ENCODE results near the gene CA5A.
A peak's percentile ranks its signal among the peaks of the same experiment; 100 is the strongest.

CA5A gene

GRCh38 chr16:87963400-87963799 is 27.1 kb upstream of the CA5A start:
- DNase-seq (ENCODE audit: low read depth, low spot score) = no peak

- no peak for DNase-seq (ENCODE audit: low read depth, low spot score)
Observed at GRCh38 chr16:87961623-87962022, 25.3 kb upstream of the CA5A start.

DNA sequence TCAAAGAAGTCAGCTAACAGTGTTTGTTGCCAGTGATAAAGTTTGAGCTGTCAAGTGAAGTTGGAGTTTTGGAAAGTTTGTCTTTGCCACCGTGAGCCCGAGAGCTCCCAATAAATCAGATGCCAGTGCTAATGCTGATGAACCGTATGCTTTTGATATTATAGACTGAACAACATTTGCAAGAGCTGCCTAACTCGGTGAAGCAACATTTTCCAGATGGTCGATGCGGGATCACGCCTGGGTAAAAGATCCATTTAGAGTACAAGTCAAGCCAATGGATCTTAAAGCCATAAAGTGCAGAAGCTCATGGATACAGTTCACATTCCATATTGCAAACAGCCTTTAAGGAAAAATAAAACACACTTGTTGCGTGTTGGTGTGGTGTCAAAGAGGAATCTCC is 24.5 kb upstream of the CA5A start:
- no peak for DNase-seq (ENCODE audit: low read depth, low spot score)

- no peak for DNase-seq (ENCODE audit: low read depth, low spot score)
Observed at GRCh38 chr16:87960296-87960695, 24.0 kb upstream of the CA5A start.

DNA sequence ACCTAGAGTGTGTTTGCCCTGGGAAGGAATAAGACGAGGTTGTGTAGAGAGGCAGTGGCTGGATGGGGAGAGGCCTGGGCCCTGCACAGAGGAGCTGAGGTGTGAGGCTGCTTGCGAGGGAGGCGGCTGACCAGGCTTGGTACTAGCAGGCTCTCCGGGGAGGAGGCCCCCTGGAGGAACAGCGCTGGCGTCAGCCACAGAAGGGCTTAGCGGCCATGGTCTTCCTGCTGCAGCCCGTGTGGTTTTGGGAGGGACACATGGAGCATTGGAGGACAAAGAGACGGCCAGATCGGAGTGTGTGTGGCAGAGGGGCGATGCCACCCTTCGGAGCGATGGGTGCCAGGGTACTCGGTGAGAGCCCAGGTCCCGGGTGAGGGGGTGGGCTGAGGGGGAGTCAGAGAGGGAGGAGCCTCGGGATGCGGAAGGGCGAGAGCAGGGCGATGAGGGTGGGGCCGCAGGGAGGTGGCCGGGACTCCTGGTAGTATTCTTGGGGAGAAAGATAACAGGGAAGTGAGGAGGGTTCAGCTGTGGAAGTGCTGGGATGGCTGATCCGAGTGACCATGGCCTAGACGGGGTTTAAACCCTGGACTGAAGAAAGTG is 23.2 kb upstream of the CA5A start:
- no peak for DNase-seq (ENCODE audit: low read depth, low spot score)

DNA sequence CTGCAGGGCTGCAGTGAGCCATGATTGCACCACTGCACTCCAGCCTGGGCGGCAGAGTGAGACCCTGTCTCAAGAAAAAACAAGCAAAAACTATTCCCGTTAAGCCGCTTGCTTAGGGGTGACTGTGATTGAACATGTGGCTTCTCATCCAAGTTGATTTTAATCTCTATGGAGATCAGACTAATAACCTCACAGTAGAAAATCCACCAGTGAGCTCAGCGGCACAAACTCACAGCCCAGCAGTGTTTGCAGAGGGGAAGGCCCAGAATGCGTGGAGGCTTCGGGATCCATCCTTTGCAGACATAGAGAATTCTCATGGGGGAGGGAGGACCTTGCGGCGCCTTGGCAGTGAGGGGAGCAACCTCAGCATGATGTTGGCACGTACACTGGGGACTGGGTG is 22.3 kb upstream of the CA5A start:
- DNase-seq (ENCODE audit: low read depth, low spot score) = no peak

DNA sequence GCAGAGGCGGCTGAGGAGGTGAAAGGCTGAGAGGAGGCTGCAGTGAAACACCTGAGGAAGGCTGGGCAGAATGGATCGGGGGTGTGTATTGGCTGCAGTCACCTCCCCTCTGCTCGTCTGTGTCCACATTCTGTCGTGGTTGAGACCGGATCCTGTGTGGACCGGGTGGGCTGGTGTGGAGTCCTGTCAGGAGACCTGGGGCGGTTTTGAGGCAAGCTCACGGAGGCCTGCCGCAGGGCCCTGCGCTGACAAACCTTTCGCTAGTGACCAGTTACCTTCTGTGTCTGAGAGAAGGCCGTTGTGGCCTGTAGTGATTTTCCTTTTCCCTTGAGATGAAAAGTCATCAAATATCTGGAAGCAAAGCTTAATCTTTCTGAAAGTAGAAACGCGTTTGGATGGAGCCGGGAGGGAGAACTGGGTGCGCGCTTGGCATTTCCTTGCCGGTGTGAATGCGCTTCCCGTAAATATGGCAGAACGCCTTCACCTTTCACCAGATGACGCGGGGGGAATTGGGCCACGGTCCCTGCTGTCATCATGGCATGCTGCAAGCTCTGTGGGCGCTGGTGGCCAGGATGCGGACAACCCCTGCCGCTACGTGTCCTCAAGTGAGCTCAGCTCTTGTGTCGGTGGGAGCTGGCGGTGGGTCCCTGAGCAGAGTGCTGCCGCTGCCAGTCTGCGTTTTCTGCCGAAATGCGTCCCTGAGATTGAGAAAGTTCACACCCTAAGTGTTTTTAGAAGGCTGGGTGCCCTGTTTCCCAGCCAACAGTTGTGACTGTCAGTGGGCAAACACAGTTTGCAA is 21.2 kb upstream of the CA5A start:
- no peak for DNase-seq (ENCODE audit: low read depth, low spot score)

- DNase-seq (ENCODE audit: low read depth, low spot score) = no peak
Observed at GRCh38 chr16:87956365-87957231, 20.3 kb upstream of the CA5A start.

DNA sequence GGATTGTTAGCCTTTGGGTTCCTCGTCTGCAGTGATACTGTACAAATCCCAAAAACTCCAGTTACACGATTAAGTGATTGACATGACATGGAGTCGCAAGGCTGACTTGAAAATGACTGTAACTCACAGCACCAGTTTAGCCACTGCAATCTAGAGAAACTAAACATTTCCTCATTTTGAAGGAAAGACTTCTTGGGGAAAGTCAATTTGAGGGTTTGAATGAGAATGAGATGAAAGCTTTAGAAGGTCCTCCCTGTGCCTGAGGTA is 19.7 kb upstream of the CA5A start:
- no peak for DNase-seq (ENCODE audit: low read depth, low spot score)

- DNase-seq (ENCODE audit: low read depth, low spot score) = no peak
Observed at GRCh38 chr16:87955302-87956097, 19.2 kb upstream of the CA5A start.

DNA sequence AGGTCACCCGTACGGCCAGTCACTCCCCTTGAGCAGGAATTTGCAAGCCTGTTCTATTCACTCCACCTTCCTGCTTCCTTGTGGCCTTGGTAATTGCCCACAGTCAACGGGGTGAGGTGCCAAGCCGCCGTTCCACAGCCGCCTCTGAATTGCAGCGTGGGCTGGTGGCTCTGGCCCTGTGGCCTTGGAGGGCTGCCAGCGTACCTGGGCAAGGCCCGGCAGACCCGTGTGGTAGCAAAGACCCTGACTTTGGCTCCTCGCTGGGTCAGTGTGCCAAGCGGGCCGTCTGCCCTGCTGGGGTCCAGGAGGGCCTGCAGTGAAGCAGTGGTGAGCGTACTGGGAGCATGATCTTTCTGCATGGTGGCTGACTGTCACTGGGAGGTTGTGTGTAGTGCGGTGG is 18.5 kb upstream of the CA5A start:
- no peak for DNase-seq (ENCODE audit: low read depth, low spot score)

DNA sequence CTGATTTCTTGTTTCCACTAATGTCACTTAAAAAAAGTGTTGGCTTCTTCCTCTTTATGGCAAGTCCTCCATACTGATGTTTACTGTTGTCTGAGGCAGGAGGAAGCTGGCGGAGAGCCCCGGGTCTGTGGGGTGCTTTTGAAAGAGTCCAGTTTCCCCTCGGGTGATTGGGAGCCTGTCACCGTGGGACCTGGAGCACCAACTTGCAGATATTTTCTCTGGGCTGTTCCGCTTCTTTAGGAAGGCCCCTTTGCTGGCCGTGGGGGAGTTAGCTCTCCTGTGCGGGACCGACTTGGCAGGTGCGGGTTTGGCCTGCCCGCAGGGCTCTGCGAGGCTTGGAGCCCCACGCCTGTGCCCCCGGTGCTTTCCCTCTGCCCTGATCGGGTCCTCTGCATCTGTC is 18.0 kb upstream of the CA5A start:
- no peak for DNase-seq (ENCODE audit: low read depth, low spot score)

GRCh38 chr16:87953308-87954215 is 17.2 kb upstream of the CA5A start:
- no peak for DNase-seq (ENCODE audit: low read depth, low spot score)

DNA sequence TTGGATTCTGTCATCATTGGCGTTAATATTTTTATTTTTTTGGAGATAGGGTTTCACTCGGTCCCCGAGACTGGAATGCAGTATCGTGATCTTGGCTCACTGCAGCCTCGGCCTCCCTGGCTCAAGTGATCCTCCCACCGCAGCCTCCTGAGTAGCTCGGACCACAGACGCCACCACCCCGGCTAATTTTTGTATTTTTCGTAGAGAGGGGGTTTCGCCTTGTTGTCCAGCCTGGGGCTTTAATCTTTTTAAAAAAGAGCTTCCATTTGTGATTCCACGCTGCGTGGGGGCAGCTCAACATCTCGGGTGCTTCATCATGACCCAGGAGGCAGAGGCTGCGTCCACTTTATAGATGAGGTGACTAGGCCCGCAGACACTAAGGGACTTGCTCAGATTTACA is 16.4 kb upstream of the CA5A start:
- DNase-seq (ENCODE audit: low read depth, low spot score) = no peak

- no peak for DNase-seq (ENCODE audit: low read depth, low spot score)
Observed at GRCh38 chr16:87951552-87952538, 15.5 kb upstream of the CA5A start.

GRCh38 chr16:87950765-87951551 is 14.6 kb upstream of the CA5A start, which contains the start of gene BANP:
Gene BANP (plus strand): TSS chr16:87951434. CDS start chr16:87975116, 23,682 bp downstream.
- DNase-seq (ENCODE audit: low read depth, low spot score) = peak; percentile 91

DNA sequence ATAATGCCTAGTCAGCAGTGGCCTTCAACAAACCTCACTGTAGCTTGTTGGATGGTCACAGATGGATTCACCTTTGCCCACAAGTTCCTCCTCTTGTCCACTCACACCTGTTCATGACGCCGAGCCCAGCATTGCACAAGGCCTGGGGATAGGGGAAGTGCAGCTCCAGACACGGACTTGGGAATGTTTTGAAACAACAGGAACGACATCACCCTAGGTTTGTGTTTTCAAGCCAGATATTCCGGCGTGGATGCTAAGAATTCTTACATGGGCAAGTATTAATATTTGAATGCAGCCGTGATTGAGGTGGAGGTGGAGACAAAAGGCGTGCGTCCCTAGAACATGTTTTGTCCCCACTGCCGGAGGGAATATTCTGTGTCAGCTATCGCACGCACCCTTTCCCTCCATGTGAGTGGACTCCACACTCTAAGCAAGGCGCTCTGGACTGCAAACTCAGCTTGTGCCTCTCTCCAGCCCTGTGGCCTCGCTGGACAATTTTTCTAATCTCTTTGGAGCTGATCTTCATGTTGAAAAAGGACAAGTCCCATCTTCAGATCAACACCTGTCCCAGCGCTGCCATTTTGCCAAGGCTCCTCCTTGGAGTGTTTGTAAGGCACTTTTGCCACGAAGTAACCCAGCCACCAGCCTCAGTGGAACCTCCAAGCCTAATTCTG is 12.9 kb upstream of the CA5A start:
- DNase-seq (ENCODE audit: low read depth, low spot score) = no peak

- no peak for DNase-seq (ENCODE audit: low read depth, low spot score)
Observed at GRCh38 chr16:87948735-87949070, 12.4 kb upstream of the CA5A start.

All from brain pericyte (primary cell).